ENCODE results near the gene DTNB.

- no peak for TF ChIP-seq CTCF (IDR thresholded peaks at IDR 0.05)
- no peak for TF ChIP-seq EZH2 (IDR thresholded peaks at IDR 0.05; ENCODE audit: borderline replicate concordance, insufficient read depth, low read depth, low read length, poor library complexity, severe bottlenecking)
These were observed 331.5 kb downstream of the DTNB start, which contains the start of gene DNMT3A for GRCh38 chr2:25341753-25342371.

All from B cell (primary cell).